ENCODE results near the gene SRGAP1.

Gene SRGAP1

DNA sequence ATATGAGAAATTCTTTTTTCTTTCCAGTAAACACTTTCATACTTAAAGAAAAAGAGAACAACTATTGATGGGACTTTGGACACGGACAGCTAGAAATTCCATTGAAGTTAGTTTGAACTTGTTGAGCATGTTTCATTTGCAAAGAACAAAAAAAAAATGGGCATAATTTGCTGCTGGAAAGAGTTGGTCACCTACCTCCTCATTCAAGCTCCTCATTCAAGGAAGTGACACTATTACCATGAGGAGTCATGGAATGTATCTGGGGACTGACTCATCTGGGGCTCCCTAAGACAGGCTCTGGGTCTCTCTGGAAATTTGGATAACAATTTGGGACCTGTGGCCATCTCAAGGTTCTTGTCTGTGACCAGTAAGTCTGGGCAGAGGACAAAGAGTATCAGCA, 327.2 kb downstream of the SRGAP1 start:
- TF ChIP-seq, protein P1, sequence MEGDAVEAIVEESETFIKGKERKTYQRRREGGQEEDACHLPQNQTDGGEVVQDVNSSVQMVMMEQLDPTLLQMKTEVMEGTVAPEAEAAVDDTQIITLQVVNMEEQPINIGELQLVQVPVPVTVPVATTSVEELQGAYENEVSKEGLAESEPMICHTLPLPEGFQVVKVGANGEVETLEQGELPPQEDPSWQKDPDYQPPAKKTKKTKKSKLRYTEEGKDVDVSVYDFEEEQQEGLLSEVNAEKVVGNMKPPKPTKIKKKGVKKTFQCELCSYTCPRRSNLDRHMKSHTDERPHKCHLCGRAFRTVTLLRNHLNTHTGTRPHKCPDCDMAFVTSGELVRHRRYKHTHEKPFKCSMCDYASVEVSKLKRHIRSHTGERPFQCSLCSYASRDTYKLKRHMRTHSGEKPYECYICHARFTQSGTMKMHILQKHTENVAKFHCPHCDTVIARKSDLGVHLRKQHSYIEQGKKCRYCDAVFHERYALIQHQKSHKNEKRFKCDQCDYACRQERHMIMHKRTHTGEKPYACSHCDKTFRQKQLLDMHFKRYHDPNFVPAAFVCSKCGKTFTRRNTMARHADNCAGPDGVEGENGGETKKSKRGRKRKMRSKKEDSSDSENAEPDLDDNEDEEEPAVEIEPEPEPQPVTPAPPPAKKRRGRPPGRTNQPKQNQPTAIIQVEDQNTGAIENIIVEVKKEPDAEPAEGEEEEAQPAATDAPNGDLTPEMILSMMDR (IDR thresholded peaks at IDR 0.05; ENCODE audit: insufficient read depth, low read depth, low read length, missing control alignments) = no peak
- H3K4me3 ChIP-seq (ENCODE audit: low read depth, low read length) = no peak overlapping the region
- DNase-seq (ENCODE audit: low read depth) = no peak

DNA sequence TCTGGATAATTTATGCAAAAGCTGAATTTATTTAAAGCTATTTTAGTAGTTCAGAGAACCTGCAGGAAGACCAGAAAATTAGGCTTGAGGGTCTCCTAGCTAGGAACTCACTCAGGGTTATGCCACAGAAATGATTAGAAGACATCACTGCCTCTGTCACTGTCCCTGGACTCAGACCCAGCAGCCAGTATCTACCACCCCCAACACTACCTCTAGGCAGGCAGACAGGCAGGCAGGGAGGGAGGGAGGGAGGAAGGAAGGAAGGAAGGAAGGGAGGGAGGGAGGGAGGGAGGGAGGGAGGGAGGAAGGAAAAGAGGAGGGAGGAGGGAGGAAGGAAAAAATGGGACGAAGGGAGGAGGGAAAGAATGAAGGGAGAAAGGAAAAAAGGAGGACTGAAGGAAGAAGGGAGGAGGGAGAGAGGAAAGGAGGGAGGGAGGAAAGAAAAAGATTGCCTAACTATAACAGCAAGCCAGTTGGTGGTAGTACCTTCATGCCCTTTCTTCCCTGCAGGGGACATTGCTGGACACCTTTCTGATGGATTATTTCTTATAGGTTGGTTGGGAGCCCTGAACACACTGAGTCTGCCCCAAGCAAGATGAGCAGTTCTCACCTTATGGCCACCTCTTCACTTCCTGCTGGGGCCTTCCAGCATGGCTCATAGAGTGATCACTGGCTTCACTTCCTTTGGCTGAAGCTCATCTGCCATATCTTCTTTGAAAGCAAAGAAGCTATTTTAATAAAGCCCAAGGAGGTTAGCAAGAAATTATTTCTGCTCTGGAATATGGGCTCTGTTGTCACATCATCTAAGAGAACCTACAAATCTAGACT, 327.9 kb downstream of the SRGAP1 start:
- TF ChIP-seq, protein P1 (IDR thresholded peaks at IDR 0.05; ENCODE audit: insufficient read depth, low read depth, low read length, missing control alignments) = no peak
- no peak overlapping the region for H3K4me3 ChIP-seq (ENCODE audit: low read depth, low read length)
- no peak for DNase-seq (ENCODE audit: low read depth)

DNA sequence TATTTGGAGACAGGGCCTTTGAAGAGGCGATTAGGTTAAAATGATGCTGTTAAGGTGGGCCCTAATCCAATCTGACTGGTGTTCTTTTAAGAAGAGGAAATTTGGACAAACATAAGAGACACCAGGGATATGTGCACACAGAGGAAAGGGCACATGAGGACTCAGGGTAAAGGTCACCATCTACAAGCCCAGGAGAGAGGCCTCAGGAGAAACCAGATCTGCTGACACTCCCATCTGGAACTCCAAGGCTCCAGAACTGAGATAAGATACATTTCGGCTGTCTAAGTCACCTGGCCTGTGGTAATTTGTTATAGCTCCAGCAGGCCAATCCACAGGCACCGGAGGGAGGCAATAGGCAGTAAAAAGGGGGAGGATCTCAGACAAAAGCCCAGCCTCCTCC, 329.0 kb downstream of the SRGAP1 start:
- no peak overlapping the region for H3K4me3 ChIP-seq (ENCODE audit: low read depth, low read length)
- no peak for DNase-seq (ENCODE audit: low read depth)
- TF ChIP-seq, protein P1 (IDR thresholded peaks at IDR 0.05; ENCODE audit: insufficient read depth, low read depth, low read length, missing control alignments) = no peak

DNA sequence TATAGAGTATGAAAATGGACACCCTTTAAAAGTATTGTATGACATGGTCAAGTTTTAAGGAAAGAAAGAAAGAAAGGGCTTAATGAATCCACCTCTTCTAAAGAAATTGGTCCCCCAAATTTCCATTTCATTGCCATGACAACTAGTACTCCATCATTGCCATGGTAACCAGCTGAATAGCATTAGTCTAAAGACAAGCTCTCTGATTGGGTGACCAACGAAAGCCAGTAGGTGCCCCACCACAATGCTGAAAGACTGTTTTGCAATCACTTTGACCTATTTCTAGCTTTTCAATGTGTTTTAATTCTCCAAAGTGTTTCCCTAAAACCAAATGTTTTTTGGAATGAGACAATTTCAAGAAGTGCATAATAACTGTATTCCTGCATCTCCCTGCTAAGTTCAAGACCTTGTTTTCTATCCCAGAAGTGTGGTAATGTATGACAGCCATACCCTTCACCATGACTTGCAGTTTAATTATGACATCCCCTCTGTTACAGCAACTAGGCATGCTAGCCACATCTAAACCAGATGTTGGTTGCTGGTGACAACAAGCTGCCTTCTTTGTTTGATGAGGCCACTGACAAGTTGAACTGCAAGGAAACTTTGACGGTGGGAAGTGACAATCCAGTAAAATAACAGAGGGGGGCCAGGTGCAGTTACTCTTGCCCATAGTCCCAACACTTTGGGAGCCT, 330.9 kb downstream of the SRGAP1 start:
- DNase-seq (ENCODE audit: low read depth) = no peak
- TF ChIP-seq, protein P1 (IDR thresholded peaks at IDR 0.05; ENCODE audit: insufficient read depth, low read depth, low read length, missing control alignments) = no peak
- no peak overlapping the region for H3K4me3 ChIP-seq (ENCODE audit: low read depth, low read length)

DNA sequence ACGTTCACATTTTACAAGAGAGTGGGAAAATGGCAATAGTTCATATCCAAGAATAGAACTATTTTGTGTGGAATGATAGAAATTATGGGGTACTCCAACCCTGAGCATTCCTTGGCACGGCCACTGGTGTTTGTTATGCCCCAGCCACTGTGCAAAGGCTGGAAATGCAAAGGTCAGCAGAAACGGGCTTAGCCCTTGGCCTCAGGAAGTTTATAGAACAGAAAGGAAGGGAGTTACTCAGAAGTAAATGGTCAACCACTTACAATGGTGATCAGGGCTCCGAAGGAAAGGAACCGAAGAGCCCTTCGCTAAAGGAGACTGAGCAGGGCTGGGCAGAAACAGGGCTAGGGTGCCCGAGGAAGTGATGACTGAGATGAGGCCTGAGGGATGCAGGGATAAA, 332.5 kb downstream of the SRGAP1 start:
- TF ChIP-seq, protein P1 (IDR thresholded peaks at IDR 0.05; ENCODE audit: insufficient read depth, low read depth, low read length, missing control alignments) = no peak
- H3K4me3 ChIP-seq (ENCODE audit: low read depth, low read length) = no peak overlapping the region
- no peak for DNase-seq (ENCODE audit: low read depth)

DNA sequence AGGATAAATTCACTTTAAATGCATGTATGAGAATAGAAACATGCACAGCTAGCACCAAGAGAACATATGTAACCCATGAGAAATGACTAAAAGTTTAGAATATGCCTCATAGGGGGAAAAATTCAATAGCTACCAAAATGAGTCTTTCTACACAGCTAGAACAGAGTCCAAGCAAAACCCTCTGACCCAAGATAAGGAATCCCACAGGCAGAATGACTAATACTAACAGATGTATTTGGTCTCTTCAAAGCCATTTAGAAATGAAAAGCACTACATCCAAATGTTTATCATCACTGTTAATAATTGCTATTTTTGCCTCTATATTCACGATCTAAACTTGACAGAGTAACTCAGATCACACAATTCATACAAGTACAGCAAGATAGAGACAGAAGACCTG, 333.6 kb downstream of the SRGAP1 start:
- TF ChIP-seq, protein P1 (IDR thresholded peaks at IDR 0.05; ENCODE audit: insufficient read depth, low read depth, low read length, missing control alignments) = no peak
- H3K4me3 ChIP-seq (ENCODE audit: low read depth, low read length) = no peak overlapping the region
- DNase-seq (ENCODE audit: low read depth) = no peak
